HEK293 (cell line): Measurements from ENCODE around the gene ABHD12B.
"Not testable (repeated sequence)": the region's sequence is repeated elsewhere in the genome, so short reads cannot be mapped to it uniquely, and the experiment has no call there.

Experiments used
- CTCF ChIA-PET: fragments of 350-600 bp; formaldehyde crosslinking; extraction: SDS; loops from one replicate; lab custom pipeline; 2021; ENCODE audit warnings: antibody characterized with exemption; lab: Yijun Ruan, JAX
- POLR2A ChIA-PET: fragments of 300-600 bp; formaldehyde crosslinking; extraction: SDS; loops from one replicate; lab custom pipeline; 2020; ENCODE audit warnings: antibody characterized with exemption, inconsistent platforms; lab: Yijun Ruan, JAX
- H3K27ac ChIP-seq: fragments of 200-500 bp; sonication (Bioruptor generic); 2 replicates; pipeline ENCODE4 v1.5.1; 2014; ENCODE audit warnings: low read depth, low read length, control low read depth, inconsistent platforms; ENCODE audit errors: extremely low read depth
- H3K36me3 ChIP-seq, 2 experiments: fragments of 200-500 bp in 1 of 2; sonication (Bioruptor generic) in 1 of 2; 1 replicate in 1 of 2; 2 replicates in 1 of 2; pipeline ENCODE4 v1.5.1; 2014 to 2017; ENCODE audit warnings: inconsistent platforms in 2 of 2, low read length in 2 of 2; ENCODE audit not compliant: control insufficient read depth in 2 of 2, insufficient read depth in 1 of 2
- H3K4me1 ChIP-seq: fragments of 200-500 bp; sonication (Bioruptor generic); 2 replicates; pipeline ENCODE4 v1.5.1; 2014; ENCODE audit warnings: mild to moderate bottlenecking, low read length, inconsistent platforms; ENCODE audit not compliant: control insufficient read depth, insufficient read depth
- H3K4me3 ChIP-seq: 2 replicates; pipeline ENCODE4 v1.5.1; 2011; ENCODE audit warnings: low read depth, mild to moderate bottlenecking, control low read depth, low read length, moderate library complexity
- H3K9me3 ChIP-seq: fragments of 200-500 bp; sonication (Bioruptor generic); 2 replicates; pipeline ENCODE4 v1.5.1; 2014; ENCODE audit warnings: low read depth, low read length, inconsistent platforms; ENCODE audit not compliant: control insufficient read depth, insufficient read depth
- BCL11A ChIP-seq: fragments of 450-650 bp; formaldehyde crosslinking; IDR thresholded peaks from 2 replicates; pipeline ENCODE4 v1.5.1; 2016; ENCODE audit warnings: low read depth, missing biosample characterization, missing genetic modification characterization
- BCL6B ChIP-seq: fragments of 450-650 bp; formaldehyde crosslinking; IDR thresholded peaks from 2 replicates; pipeline ENCODE4 v1.5.1; 2017; ENCODE audit warnings: missing biosample characterization, missing genetic modification characterization
- INSM2 ChIP-seq: fragments of 450-650 bp; formaldehyde crosslinking; IDR thresholded peaks from 2 replicates; pipeline ENCODE4 v1.5.1; 2016; ENCODE audit warnings: missing biosample characterization, missing genetic modification characterization
- MZF1 ChIP-seq: fragments of 450-650 bp; formaldehyde crosslinking; IDR thresholded peaks from 2 replicates; pipeline ENCODE4 v1.5.1; 2017; ENCODE audit warnings: missing biosample characterization, missing genetic modification characterization, borderline replicate concordance
- SCRT2 ChIP-seq: fragments of 450-650 bp; formaldehyde crosslinking; IDR thresholded peaks from 2 replicates; pipeline ENCODE4 v1.5.1; 2016; ENCODE audit warnings: missing biosample characterization, missing genetic modification characterization
- ZBTB21 ChIP-seq: fragments of 450-650 bp; formaldehyde crosslinking; IDR thresholded peaks from 2 replicates; pipeline ENCODE4 v1.5.1; 2017; ENCODE audit warnings: missing biosample characterization, missing genetic modification characterization
- ZNF112 ChIP-seq: fragments of 450-650 bp; formaldehyde crosslinking; IDR thresholded peaks from 2 replicates; pipeline ENCODE4 v1.5.0; 2017; ENCODE audit warnings: missing biosample characterization, missing genetic modification characterization
- ZNF114 ChIP-seq: fragments of 450-650 bp; formaldehyde crosslinking; IDR thresholded peaks from 2 replicates; pipeline ENCODE4 v1.5.0; 2017; ENCODE audit warnings: missing biosample characterization, missing genetic modification characterization
- ZNF274 ChIP-seq, 2 experiments: fragments of 200-500 bp in 1 of 2; fragments of 450-650 bp in 1 of 2; sonication (Bioruptor generic) in 1 of 2; formaldehyde crosslinking in 1 of 2; IDR thresholded peaks; 2 replicates each; pipeline versions ENCODE4 v1.5.1 to v1.6.1; 2014 to 2016; ENCODE audit warnings: borderline replicate concordance in 1 of 2, inconsistent platforms in 1 of 2, low read length in 1 of 2, missing biosample characterization in 1 of 2, missing genetic modification characterization in 1 of 2
- ZNF433 ChIP-seq: fragments of 450-650 bp; formaldehyde crosslinking; IDR thresholded peaks from 2 replicates; pipeline ENCODE4 v1.5.1; 2016; ENCODE audit warnings: missing biosample characterization, missing genetic modification characterization, low read depth
- ZNF449 ChIP-seq: fragments of 450-650 bp; formaldehyde crosslinking; IDR thresholded peaks from 2 replicates; pipeline ENCODE4 v1.5.1; 2017; ENCODE audit warnings: missing biosample characterization, mild to moderate bottlenecking, missing genetic modification characterization, moderate library complexity
- ZNF48 ChIP-seq: fragments of 450-650 bp; formaldehyde crosslinking; IDR thresholded peaks from 2 replicates; pipeline ENCODE4 v1.5.1; 2016; ENCODE audit warnings: missing biosample characterization, missing genetic modification characterization
- ZNF548 ChIP-seq: fragments of 450-650 bp; formaldehyde crosslinking; IDR thresholded peaks from 2 replicates; pipeline ENCODE4 v1.5.1; 2016; ENCODE audit warnings: missing biosample characterization, missing genetic modification characterization
- ZNF549 ChIP-seq: fragments of 450-650 bp; IDR thresholded peaks from 2 replicates; pipeline ENCODE4 v1.5.1; 2018; ENCODE audit warnings: missing biosample characterization, missing genetic modification characterization, mild to moderate bottlenecking, inconsistent platforms, moderate library complexity
- ZNF645 ChIP-seq: fragments of 450-650 bp; formaldehyde crosslinking; IDR thresholded peaks from 2 replicates; pipeline ENCODE4; 2016; ENCODE audit warnings: missing biosample characterization, missing genetic modification characterization
- ZNF664 ChIP-seq: fragments of 450-650 bp; formaldehyde crosslinking; IDR thresholded peaks from 2 replicates; pipeline ENCODE4 v1.5.1; 2016; ENCODE audit warnings: missing biosample characterization, missing genetic modification characterization
- ZNF692 ChIP-seq: fragments of 450-650 bp; formaldehyde crosslinking; IDR thresholded peaks from 2 replicates; pipeline ENCODE4 v1.5.1; 2016; ENCODE audit warnings: missing biosample characterization, missing genetic modification characterization
- ZNF776 ChIP-seq: fragments of 450-650 bp; formaldehyde crosslinking; IDR thresholded peaks from 2 replicates; pipeline ENCODE4 v1.5.0; 2017; ENCODE audit warnings: missing biosample characterization, missing genetic modification characterization, borderline replicate concordance

Gene ABHD12B

GRCh38 chr14:50887476-50887875 lies 15.6 kb downstream of the ABHD12B start:
- TF ChIP-seq ZBTB21 (tag by site-specific recombination) = no peak
- TF ChIP-seq ZNF274 (IDR thresholded peaks at IDR 0.05; ENCODE audit: low read length) = no peak
- TF ChIP-seq ZNF274 (tag by site-specific recombination; IDR thresholded peaks at IDR 0.05; ENCODE audit: borderline replicate concordance) = no peak
- Histone ChIP-seq H3K4me3 (no peak overlapping the region), H3K27ac (no peak overlapping the region), H3K4me1 (no peaks in the 10 kb centered on the region), H3K36me3 (no peaks in the 10 kb centered on the region), H3K9me3 (no peaks in the 10 kb centered on the region)
- CTCF ChIA-PET = interaction anchor here (0.7 kb wide), 1 partner anchor 624 kb away, joined by 3 read pairs; no protein-coding TSS in a partner anchor
- POLR2A ChIA-PET = no interaction called here

- Histone ChIP-seq H3K9me3 (no peaks in the 10 kb centered on the region), H3K4me1 (no peaks in the 10 kb centered on the region), H3K36me3 (no peaks in the 10 kb centered on the region), H3K4me3 (no peak overlapping the region), H3K27ac (no peak overlapping the region)
- ChIA-PET CTCF (interaction anchor here (1.2 kb wide), 1 partner anchor 9 kb away, joined by 4 read pairs; no protein-coding TSS in a partner anchor), POLR2A (no interaction called here)
- no peak for TF ChIP-seq MZF1
- TF ChIP-seq ZNF645 (tag by site-specific recombination) = no peak
- TF ChIP-seq ZNF549 (tag by site-specific recombination) = no peak
- no peak for TF ChIP-seq ZNF548 (tag by site-specific recombination)
- TF ChIP-seq ZNF664 = no peak
- TF ChIP-seq ZNF776 (tag by site-specific recombination) = no peak
- no peak for TF ChIP-seq SCRT2 (tag by site-specific recombination)
- no peak for TF ChIP-seq ZNF112 (tag by site-specific recombination)
- no peak for TF ChIP-seq ZNF48 (tag by site-specific recombination)
- no peak for TF ChIP-seq ZNF433 (tag by site-specific recombination)
- no peak for TF ChIP-seq INSM2 (tag by site-specific recombination)
- no peak for TF ChIP-seq ZNF692
- no peak for TF ChIP-seq BCL11A (tag by site-specific recombination)
- TF ChIP-seq BCL6B (tag by site-specific recombination) = no peak
- no peak for TF ChIP-seq ZNF114 (tag by site-specific recombination)
- TF ChIP-seq ZNF449 (tag by site-specific recombination) = no peak
Measured at GRCh38 chr14:50892255-50892654, 20.4 kb downstream of the ABHD12B start.

GRCh38 chr14:50896421-50896820 lies 24.6 kb downstream of the ABHD12B start:
- POLR2A ChIA-PET, H3K36me3 ChIP-seq, CTCF ChIA-PET, H3K9me3 ChIP-seq, H3K27ac ChIP-seq, H3K4me3 ChIP-seq, H3K4me1 ChIP-seq: not testable (repeated sequence)

GRCh38 chr14:50897005-50897404 lies 25.2 kb downstream of the ABHD12B start:
- H3K36me3 ChIP-seq, H3K4me3 ChIP-seq, H3K9me3 ChIP-seq, POLR2A ChIA-PET, H3K27ac ChIP-seq, CTCF ChIA-PET, H3K4me1 ChIP-seq: not testable (repeated sequence)
